Gastrocnemius medialis (tissue), 4 donors: ENCODE results near the gene KLF9. TPM values are rescaled to one million over a fixed set of nuclear protein-coding genes. Genes with fewer than 3 reads are reported as not detected.

Experiments used
- ATAC-seq, 2 donors: fragments of 150-250 bp; one replicate each; pipeline ENCODE4 v1.9.1; 2016
- DNase-seq, 2 donors: peaks; one replicate each; pipeline ENCODE4 v3.0.0-alpha.2; 2019
- H3K27ac ChIP-seq, 4 donors: fragments of 200-600 bp; sonication (generic); 1 replicate in 1 of 4; 2 replicates in 3 of 4; pipeline ENCODE4 v1.5.1; 2016 to 2018; ENCODE audit warnings: mild to moderate bottlenecking in 2 of 4, moderate library complexity in 1 of 4
- H3K27me3 ChIP-seq, 3 donors: fragments of 200-600 bp; sonication (generic) in 2 of 3; 1 replicate in 1 of 3; 2 replicates in 2 of 3; pipeline versions ENCODE4 v1.5.1 to v1.6.0; 2016 to 2019; ENCODE audit warnings: mild to moderate bottlenecking in 1 of 3, moderate library complexity in 1 of 3
- H3K36me3 ChIP-seq, 2 donors: fragments of 200-600 bp; sonication (generic) in 1 of 2; one replicate each; pipeline ENCODE4 v1.5.1; 2017 to 2018
- H3K4me1 ChIP-seq, 2 donors: fragments of 200-600 bp; sonication (generic) in 1 of 2; one replicate each; pipeline ENCODE4 v1.5.1; 2016 to 2017; ENCODE audit warnings: mild to moderate bottlenecking in 2 of 2
- H3K4me3 ChIP-seq, 4 donors: fragments of 200-600 bp; sonication (generic) in 3 of 4; 1 replicate in 1 of 4; 2 replicates in 3 of 4; pipeline ENCODE4 v1.5.1; 2016 to 2019; ENCODE audit warnings: mild to moderate bottlenecking in 2 of 4
- H3K9me3 ChIP-seq, 3 donors: fragments of 200-600 bp; sonication (generic) in 2 of 3; 1 replicate in 1 of 3; 2 replicates in 2 of 3; pipeline ENCODE4 v1.5.1; 2016 to 2019
- CTCF ChIP-seq, 5 experiments: fragments of 450-650 bp in 3 of 5; fragments of 200-600 bp in 2 of 5; sonication (generic) in 2 of 5; IDR thresholded peaks in 4 of 5; conservative IDR thresholded peaks in 1 of 5; 1 replicate in 4 of 5; 2 replicates in 1 of 5; pipeline ENCODE4 v1.5.1; 2016 to 2019; ENCODE audit warnings: antibody characterized with exemption in 5 of 5, mild to moderate bottlenecking in 3 of 5, moderate library complexity in 3 of 5
- POLR2A ChIP-seq, 2 donors: fragments of 450-650 bp; IDR thresholded peaks; one replicate each; pipeline ENCODE4 v1.6.1; 2017; ENCODE audit warnings: antibody characterized with exemption in 2 of 2, mild to moderate bottlenecking in 2 of 2, moderate library complexity in 2 of 2
- in situ Hi-C, 4 donors: fragments of 200-750 bp; cut with MboI; loops; one replicate each; pipeline versions ENCODE4 v1.15.0 to v1.8.0; 2017; ENCODE audit warnings: low sequenced_read_pairs in 4 of 4
- intact Hi-C: fragments of 100-400 bp; cut with DNase I; formaldehyde crosslinking; loops from one replicate; pipeline ENCODE4 v1.15.1; 2023; ENCODE audit warnings: low total_unique reads
- total RNA-seq, 4 donors: library from RNA; depleted of rRNA; stranded (reverse); fragments of >200 nt; gene quantifications; one replicate each; pipeline versions ENCODE4 v1.1.0 to v1.2.3, GENCODE V29; 2016

Gene KLF9
- total RNA-seq, 4 donors from 2014 or later = 122 to 174 (median 169) TPM

GRCh38 chr9:70428781-70429180 lies 14.3 kb upstream of the KLF9 start:
- Histone ChIP-seq H3K4me1 (peaks cover 3 to 14% of the 10 kb centered on the region in 2 donors), H3K36me3 (no peaks in the 10 kb centered on the region), H3K27me3 (no peaks in the 10 kb centered on the region), H3K4me3 (no peak overlapping the region), H3K27ac (no peak overlapping the region), H3K9me3 (no peaks in the 10 kb centered on the region)
- ATAC-seq (no peak), DNase-seq (no peak)
- in situ Hi-C loops (no loop called here), intact Hi-C loops (no loop called here)
- TF ChIP-seq CTCF (IDR thresholded peaks at IDR 0.05 in 4 of 5, conservative IDR thresholded peaks at IDR 0.05 in 1 of 5) (no peak), POLR2A (IDR thresholded peaks at IDR 0.05) (no peak)

- H3K27me3 ChIP-seq = no peaks in the 10 kb centered on the region
- DNase-seq (no peak), ATAC-seq (no peak)
- H3K27ac ChIP-seq = no peak overlapping the region
- no peaks in the 10 kb centered on the region for H3K36me3 ChIP-seq
- no peaks in the 10 kb centered on the region for H3K9me3 ChIP-seq
- H3K4me1 ChIP-seq = peaks cover 16 to 28% of the 10 kb centered on the region in 2 donors
- no peak overlapping the region for H3K4me3 ChIP-seq
- TF ChIP-seq CTCF (IDR thresholded peaks at IDR 0.05 in 4 of 5, conservative IDR thresholded peaks at IDR 0.05 in 1 of 5) (no peak), POLR2A (IDR thresholded peaks at IDR 0.05) (no peak)
- in situ Hi-C loops (no loop called here), intact Hi-C loops (no loop called here)
Measured at GRCh38 chr9:70427161-70427945, 12.9 kb upstream of the KLF9 start.

- Histone ChIP-seq H3K27me3 (no peaks in the 10 kb centered on the region), H3K4me1 (peaks cover 31 to 43% of the 10 kb centered on the region in 2 donors), H3K36me3 (no peaks in the 10 kb centered on the region), H3K9me3 (no peaks in the 10 kb centered on the region), H3K27ac (peak overlapping the region in 2 of 4 donors; percentile 9 to 15), H3K4me3 (no peak overlapping the region)
- ATAC-seq (no peak), DNase-seq (no peak)
- TF ChIP-seq POLR2A (IDR thresholded peaks at IDR 0.05) (no peak), CTCF (IDR thresholded peaks at IDR 0.05 in 4 of 5, conservative IDR thresholded peaks at IDR 0.05 in 1 of 5) (no peak)
- intact Hi-C loops = no loop called here
- in situ Hi-C loops = no loop called here
Measured at GRCh38 chr9:70425192-70425591, 10.7 kb upstream of the KLF9 start.

- no peaks in the 10 kb centered on the region for H3K27me3 ChIP-seq
- no peaks in the 10 kb centered on the region for H3K36me3 ChIP-seq
- intact Hi-C loops (no loop called here), in situ Hi-C loops (no loop called here)
- TF ChIP-seq CTCF (IDR thresholded peaks at IDR 0.05 in 4 of 5, conservative IDR thresholded peaks at IDR 0.05 in 1 of 5) = no peak
- no peak for TF ChIP-seq POLR2A (IDR thresholded peaks at IDR 0.05)
- no peak overlapping the region for H3K4me3 ChIP-seq
- no peak for ATAC-seq
- no peaks in the 10 kb centered on the region for H3K9me3 ChIP-seq
- peaks cover 42 to 53% of the 10 kb centered on the region in 2 donors for H3K4me1 ChIP-seq
- H3K27ac ChIP-seq = peak overlapping the region; percentile 92 to 100 (median 100)
- DNase-seq = no peak
Measured at GRCh38 chr9:70422371-70423043, 8.1 kb upstream of the KLF9 start.
